ENCODE data around the gene TEX52. TPM values are rescaled to one million over a fixed set of nuclear protein-coding genes. Genes with fewer than 3 reads are reported as not detected.
A peak's percentile ranks its signal among the peaks of the same experiment; 100 is the strongest.

Gene TEX52
- 0.26 TPM for polyA plus RNA-seq (2013, experiment 1 of 2; ENCODE audit: insufficient read length)
- 0.15 TPM for polyA plus RNA-seq (2013, experiment 2 of 2; ENCODE audit: insufficient read length)

DNA sequence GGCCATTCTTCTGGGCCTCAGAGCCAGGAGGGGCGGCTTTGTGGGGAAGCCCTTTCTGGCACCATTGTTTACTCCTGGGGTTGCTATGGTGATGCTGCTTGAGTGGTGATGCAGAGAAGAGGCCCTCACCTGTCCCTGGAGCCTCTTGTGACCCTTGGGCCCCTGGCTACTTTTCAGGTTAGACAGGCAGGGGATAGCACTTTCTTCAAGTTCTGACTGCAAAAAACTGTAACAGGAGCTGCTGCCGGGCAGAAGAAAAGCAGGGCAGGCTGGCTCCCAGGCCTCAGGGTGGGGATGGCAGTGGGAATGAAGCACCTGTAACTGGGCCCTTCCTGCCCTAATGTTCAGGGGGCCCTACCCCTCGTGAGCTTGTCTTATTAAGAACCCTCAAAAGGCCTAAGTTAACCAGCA, at the start of gene TEX52:
TEX52 (minus strand) TSS at position 19 of the 411 bp plus-strand sequence; CDS start at position 6, 13 bp downstream.
- DNase-seq, result no peak

DNA sequence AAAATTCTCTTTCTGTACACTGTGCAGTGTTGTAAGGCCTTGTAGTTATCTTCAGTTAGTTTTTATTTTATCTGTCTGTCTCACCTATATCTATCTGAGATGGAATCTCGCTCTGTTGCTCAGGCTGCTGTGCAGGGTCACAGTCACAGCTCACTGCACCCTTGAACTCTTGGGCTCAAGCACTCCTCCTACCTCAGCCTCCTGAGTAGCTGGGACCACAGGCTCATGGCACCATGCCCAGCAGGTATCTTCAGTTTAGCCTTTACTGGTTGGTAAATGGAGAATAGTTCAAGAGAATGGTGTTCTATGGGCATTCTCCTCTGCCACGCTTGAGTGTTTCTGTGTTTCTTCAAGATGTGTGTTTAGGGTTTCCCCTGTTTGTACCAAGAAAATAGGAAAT, 47.4 kb upstream of the TEX52 start:
- no peak for DNase-seq

DNA sequence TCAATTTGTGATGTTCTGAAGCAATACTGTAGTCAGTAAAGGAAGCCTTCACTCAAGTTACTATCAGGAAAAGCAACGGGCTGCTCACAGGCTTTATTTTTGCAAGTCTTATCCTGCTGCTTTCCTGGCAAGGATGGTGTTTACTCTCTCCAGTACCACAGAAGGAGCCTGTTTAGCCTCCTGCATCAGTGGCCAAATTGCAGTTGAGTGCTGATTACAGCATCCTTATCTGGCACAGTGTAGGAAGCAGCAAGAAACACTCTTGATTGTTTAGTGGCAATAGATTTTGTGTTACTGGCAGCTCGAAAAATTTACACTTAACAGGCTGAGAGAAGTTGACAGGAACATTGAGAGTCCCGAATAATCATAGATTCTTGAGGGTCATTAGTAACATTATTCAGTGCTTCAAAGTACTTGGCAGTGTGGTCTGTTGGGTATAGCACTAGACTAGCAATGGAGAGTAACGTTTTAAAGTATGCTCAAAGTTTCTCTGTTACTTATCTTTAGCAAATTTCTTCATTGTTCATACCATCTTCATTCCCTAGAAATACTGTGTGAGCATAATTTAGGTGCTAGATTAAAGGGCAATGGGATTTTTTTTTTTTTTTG, 45.5 kb upstream of the TEX52 start:
- DNase-seq, result no peak

DNA sequence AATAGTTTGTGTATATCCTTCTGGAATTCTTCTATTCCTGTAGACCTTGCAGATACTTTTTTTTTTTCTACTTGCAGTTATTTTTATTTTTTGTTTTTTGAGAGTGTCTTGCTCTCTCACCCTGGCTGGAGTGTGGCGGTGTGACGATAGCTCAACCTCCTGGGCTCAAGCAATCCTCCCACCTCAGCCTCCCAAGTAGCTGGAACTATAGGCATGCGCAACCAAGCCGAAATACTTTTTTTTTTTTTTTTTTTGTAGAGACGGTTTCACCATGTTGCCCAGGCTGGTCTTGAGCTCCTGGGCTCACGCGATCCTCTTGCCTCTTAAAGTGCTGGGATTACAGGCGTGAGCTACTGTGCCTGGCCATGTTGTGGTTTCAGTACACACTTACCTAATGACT, 43.8 kb upstream of the TEX52 start:
- DNase-seq, result no peak

DNA sequence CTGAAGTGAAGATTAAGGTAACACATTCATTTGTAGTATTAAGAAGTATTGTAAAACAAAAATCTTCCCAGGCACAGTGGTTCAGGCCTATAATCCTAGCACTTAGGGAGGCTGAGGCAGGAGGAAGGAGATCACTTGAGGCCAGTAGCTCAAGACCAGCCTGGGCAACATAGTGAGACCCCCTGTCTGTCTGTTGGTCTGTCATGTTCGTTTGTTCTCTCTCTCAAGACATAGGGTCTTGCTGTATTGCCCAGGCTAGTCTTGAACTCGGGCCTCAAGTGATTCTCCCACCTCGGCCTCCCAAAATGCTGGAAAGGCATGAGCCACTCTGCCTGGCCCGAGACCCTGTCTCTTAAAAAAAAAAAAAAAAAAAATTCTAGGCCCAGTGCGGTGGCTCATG, 40.6 kb upstream of the TEX52 start:
- no peak for DNase-seq

DNA sequence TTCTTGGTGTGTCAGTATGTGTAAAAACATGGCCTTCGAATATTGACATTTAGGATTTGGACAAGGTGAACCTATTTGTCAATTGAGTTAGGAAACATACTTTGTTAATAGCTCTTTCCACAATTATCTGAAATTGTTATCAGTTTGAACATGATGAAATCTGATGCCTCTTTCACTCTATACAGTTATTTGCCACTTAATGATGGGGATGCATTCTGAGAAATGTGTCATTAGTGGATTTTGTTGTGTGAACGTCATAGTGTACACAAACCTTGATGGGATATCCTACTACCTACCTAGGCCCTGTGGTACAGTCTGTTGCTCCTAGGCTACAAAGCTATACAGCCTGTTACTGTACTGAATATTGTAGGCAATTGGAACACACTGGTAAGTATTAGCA, 38.7 kb upstream of the TEX52 start:
- peak; percentile 7 for DNase-seq

DNA sequence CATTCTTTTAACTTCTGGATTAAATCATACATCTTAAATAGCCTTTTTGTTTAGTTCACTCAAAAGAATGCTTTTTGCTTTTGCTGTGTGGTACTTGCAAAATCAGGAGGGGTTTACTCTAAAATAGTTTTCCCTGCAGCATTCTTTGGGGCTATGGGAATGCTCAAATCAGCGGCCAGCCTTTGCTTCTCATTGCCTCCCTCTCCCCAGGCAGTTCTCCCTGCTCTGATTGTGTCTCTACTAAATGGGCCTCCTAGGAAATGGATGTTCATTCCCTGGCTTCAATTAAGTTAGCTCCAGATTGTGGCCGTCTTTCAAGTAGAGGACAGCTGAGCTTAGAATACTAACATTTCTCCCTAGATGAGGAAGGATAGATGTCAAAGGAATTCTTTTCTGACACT, 38.2 kb upstream of the TEX52 start:
- DNase-seq, result peak; percentile 64

DNA sequence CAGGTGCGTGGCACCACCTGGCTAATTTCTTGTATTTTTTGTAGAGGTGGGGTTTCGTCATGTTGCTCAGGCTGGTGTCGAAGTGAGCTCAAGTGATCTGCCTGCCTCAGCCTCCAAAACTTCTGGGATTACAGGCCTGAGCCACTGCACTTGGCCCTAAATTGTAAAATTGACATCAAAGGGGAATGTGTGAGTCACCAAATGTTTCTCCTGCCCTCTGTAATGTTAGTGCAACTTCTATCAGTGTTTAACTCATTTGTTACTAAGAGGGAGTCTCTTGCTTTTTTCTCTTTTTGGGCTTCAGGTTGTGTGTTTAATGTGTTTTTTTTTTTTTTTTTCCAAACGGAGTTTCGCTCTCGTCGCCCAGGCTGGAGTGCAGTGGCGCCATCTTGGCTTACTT, 36.2 kb upstream of the TEX52 start:
- peak; percentile 89 for DNase-seq

DNA sequence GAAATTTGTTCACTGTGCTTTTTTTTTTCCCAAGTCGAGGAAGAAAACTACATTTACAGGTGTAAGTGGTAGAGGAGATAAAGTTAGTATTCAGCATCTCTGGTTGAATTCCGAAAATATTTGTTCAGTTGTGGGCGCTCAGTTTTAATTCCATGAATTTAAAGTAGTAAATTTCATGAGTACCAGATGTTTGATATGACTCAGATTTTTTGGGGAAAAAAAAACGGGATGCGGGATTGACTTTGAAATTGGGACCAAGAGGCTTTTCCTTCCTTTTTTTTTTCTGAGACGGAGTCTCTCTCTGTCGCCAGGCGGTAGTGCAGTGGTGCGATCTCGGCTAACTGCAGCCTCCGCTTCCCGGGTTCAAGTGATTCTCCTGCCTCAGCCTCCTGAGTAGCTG, 35.4 kb upstream of the TEX52 start:
- peak; percentile 71 for DNase-seq

DNA sequence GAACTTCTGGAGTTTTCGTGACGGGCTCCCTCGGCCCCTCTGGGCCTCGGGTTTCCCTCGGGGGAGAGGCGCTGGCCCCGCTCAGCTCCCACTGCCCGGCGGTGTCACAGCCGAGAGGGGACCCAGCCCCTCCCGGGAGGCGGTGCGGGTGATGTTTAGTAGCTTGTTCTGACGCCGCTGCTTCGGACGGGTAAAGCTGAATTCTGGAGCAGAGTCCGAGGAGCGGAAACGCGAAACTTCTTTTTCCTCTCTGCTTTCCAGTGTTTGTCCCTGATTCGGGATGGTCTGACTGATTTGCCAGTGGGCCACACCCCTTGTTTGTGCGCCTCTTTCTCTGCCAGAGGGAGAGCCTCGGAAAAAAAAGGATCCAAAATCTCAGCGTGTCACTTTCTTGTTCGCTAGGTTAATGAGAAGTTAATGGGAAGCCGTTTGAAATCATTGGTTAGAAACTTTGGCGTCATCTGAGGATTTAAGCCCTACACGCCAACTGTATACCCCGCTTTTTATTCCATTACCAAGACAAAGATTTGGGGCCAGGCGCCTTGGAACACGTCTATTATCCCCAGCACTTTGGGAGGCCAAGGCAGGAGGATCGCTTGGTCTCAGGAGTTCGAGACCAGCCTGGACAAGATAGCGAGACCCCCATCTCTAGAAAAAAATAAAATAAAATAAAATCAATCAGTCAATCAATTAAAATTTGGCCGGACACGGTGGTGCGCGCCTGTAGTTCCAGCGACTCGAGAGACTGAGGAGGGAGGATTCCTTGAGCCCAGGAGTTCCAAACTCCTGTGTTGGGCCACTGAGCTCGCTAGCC, 34.6 kb upstream of the TEX52 start:
- DNase-seq, result peak; percentile 64

DNA sequence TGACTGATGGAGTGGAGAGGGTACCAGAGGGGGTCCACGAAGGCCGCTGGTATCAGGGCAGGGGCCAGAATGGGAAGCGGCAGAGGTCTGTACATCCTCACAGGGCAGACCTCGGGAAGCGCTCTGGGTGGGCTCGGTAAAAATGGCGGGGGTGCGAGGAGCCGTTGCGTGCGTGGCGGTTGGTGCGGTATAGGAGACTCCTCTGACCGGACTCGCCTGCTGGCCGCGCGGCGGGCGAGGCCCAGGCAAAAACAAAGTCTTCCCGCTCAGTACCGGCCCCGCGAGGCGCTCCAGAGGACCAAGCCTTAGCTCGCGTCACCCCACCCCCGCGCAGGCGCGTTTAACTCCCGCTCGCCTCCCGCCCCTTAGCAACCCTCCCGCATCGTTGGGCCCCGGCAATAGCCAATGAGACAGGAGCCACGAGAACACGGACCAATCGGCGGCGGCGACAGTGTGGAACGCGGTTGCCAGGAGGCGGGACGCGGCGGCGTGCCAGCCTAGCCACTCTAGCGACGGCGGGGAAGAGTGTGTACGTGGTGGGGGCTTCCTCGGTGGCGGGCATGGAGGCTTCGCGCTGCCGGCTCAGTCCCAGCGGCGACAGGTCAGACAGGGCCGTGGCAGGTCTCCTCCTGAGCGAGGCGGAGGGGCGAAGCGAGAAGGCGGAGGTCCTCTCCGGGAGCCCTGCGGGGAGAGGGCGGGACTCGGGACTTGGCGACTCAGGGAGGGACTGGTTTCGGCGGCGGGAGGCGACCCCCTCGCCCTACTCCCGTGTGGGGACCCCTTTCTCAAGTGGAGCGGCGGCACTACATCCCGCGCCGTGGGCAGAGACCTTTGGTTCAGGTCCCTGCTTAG, 33.8 kb upstream of the TEX52 start, which contains the start of gene TULP3:
TULP3 (plus strand) TSS at position 504 of the 852 bp plus-strand sequence; CDS start at position 561, 57 bp downstream.
- peak; percentile 98 for DNase-seq

DNA sequence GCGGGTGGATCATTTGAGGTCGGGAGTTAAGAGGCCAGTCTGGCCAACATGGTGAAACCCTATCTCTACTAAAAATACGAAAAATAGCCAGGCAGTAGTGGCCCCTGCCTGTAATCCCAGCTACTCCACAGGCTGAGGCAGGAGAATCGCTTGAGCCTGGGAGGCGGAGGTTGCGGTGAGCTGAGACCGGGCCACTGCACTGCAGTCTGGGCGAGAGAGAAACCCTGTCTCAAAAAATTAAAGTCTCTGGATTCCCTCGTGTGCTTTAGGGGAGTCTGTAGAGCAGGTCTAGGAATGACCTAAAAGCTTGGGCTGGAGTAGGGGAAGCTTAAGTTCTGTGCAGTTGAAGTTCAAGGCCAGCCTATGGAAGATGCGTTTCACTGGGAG, 33.2 kb upstream of the TEX52 start:
- no peak for DNase-seq

DNA sequence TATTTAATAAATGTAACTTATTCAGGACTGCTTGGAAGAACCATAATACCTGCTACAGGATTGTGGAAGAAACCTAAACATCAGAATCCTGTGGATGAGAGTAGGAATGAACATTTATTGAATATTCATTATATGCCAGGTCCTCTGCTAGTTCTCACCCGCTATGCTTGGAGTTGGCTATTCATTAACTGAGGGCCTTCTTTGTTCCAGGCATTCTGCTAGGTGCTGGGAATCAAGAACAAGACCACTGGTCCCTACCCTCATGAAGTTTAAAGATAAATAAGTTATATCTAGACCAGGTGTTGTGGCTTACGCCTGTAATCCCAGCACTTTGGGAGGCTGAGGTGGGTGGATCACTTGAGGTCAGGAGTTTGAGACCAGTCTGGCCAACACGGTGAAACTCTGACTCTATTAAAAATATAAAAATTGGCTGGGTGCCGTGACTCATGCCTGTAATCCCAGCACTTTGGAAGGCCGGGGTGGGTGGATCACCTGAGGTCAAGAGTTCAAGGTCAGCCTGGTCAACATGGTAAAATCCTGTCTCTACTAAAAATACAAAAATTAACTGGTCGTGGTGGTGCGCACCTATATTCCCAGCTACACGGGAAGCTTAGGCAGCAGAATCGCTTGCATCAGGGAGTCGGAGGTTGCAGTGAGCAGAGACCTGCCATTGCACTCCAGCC, 30.1 kb upstream of the TEX52 start:
- no peak for DNase-seq

DNA sequence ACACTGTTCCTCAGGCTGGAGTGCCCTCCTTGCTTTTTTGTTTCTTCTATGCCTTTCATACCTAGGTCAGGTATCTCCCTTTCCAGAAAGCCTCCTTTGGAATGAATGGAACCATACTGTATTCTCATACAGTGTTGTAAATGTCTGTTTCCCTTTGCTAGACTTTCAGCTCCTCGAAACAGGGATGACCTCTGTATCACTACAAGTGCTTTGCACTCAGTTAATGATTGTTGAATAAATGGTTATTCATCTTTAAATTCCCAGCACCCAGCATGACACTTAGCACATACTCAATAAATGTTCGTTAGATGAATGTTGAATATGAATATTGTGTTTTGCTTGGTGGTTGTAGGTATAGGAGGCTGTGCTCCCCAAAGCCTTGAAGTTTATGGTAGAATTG, 28.0 kb upstream of the TEX52 start:
- DNase-seq, result no peak

DNA sequence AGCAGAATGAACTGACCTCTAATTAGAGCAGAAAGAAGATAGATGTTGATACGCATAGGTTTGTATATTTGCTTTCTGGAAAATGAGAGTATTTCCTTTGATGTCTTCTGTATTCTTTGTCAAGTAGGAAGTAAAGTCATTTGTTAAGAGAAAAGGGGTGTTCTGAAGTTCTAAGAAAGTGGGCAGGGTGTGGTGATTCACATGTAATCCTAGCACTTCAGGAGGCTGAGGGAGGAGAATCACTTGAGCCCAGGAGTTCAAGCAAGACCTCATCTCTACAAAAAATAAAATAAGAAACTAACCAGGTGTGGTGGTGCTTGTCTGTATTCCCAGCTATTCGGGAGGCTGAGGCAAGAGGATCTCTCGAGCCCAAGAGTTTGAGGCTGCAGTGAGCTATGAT, 23.0 kb upstream of the TEX52 start:
- no peak for DNase-seq

DNA sequence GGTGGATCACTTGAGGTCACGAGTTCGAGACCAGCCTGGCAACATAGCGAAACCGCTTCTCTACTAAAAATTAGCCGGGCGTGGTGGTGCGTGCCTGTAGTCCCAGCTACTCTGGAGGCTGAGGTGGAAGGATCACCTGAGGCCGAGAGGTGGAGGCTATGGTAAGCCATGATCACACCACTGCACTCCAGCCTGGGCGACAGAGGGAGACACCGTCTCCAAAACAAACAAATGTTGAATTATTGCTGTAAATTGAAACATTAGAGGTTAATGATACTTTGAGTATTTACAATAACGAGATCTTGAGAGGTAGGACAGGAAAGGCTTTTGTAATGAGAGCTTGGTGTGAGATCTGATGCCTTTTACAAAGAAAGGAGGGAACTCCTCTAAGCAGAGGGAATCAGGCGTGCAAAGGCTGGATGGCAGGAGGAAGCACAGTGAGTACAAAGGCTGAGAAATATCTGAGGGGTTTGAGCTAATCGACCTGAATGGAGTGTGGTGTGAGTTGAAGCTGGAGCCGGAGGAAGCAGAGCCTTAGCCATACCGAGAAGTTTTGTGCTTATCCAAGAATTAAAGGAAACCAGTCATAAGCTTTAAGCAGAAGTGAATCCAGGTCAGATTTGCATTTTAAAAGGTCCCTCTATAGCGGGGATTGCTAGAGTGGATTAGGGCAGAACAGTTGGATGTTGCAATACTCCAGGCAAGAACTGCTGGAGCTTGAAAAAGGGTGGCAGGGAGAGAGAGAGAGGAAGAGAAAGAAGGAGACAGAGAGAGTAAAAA, 21.3 kb upstream of the TEX52 start:
- DNase-seq, result peak; percentile 36

DNA sequence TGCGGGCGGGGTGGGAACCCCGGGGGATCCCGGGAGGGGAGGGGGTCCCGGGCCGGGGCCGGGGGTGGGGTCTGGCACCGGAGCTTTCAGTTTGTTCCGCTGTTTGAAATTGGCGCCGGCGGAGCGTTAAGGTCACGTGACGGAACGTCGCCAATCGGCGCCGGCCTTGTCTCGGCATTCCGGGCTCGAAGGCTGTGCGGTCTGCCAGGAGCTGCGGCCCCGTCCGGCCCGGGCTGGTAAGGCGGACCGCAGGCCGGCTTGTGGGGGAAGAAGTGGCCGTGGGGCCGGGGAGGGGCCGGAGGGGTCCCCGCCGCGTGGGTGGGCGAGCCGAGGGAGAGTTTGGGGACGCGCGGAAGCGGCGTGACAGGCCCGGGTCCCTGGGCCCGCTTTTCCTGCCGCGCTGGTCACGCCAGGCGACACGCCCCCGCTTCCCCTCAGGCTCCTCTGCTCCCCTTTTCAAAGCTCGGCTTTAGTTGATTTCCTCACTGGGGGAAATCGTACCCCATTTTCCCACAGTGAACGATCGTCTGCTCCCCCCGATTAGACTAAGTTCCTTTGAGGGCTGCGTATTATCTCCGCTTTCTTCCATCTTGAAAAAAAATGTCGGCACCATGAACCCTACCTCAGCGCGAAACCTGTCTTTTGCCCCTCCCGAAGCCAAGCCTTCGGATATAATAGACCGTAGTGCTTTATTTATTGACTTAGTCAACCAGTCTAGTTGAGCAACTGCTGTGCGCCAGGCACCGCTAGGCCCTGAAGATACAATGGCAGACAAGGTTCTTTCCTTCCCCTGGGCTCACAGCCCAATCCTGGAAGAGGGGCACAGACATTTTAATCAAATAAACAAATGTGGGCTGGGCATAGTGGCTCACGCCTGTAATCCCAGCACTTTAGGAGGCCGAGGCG, 20.5 kb upstream of the TEX52 start, which contains the start of the genes FOXM1 and RHNO1:
FOXM1 (minus strand) TSS at position 128 of the 906 bp plus-strand sequence. CDS start 2,696 bp downstream, outside the sequence.
RHNO1 (plus strand) TSS at position 177 of the 906 bp plus-strand sequence. CDS start 8,144 bp downstream, outside the sequence.
- DNase-seq, result peak; percentile 86

DNA sequence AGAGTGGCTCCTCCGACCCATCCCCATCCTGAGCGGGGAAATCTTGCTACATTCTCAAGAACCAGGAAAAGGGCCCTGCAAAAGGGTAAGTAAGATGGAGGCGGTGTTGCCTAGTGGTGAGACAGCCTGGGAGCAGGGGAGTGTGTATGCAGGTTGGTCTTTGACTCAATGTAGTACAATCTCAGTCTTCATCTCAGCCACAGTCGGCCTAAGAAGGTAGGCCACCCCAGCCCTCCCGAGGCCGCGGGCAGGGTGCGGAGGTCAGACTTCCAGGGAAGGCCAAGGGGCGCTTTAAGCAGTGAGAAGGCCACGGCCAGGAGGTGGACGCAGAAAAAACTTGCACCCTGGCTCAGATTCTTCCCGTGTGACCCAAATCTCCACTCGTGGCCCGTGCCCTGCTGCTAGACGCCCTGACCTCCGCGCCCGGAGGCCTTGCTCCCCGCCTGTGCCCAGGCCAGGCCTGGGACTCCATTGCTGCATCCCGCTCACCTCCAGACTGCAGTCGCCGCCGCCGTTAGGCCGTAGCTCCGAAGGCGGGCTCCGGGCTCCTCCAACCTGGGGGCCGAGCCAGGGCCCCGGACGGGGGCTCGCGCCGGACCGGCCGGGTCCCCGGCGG, 19.7 kb upstream of the TEX52 start:
- no peak for DNase-seq

DNA sequence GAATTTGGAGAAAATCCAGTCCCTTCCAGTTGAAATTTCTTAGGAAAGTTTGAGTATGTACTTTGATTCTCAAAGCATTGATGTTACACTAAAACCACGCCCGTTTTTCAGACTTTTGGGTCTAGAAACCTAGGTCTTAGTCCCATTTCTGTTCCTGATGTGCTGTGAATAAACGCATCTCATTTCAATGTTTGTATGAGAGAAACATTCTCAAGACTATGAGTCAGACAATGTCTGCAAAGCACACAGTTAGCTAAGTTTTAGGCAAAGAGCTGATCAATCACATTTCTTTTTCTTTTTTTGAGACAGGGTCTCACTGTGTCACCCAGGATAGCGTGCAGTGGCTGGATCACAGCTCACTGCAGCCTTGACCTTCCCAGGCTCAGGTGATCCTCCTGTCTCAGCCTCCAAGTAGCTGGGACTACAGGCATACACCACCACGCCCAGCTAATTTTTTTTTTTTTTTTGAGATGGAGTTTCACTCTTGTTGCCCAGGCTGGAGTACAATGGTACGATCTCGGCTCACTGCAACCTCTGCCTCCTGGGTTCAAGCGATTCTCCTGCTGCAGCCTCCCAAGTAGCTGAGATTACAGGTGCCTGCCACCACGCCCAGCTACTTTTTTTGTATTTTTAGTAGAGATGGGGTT, 12.3 kb upstream of the TEX52 start:
- peak; percentile 16 for DNase-seq

Data from fibroblast of skin of abdomen (primary cell).